Measurements from ENCODE around the gene PDE8B. TPM values are rescaled to one million over a fixed set of nuclear protein-coding genes. Genes with fewer than 3 reads are reported as not detected.

PDE8B gene
- total RNA-seq, 1 donor from 2014 or later = 1.1 TPM

Other genes starting within 250 kb of the PDE8B start
- 17.3 to 21.0 TPM (median 17.4 TPM) in 3 replicates for gene AGGF1, start 180.3 kb upstream of the PDE8B start, total RNA-seq
- gene ZBED3, start 123.4 kb upstream of the PDE8B start, total RNA-seq = 10.7 to 15.8 TPM (median 14.7 TPM) in 3 replicates